MCF 10A (cell line): Measurements from ENCODE around the gene COPG2. TPM values are rescaled to one million over a fixed set of nuclear protein-coding genes. Genes with fewer than 3 reads are reported as not detected.
A peak's percentile ranks its signal among the peaks of the same experiment; 100 is the strongest.
"Not testable (repeated sequence)": the region's sequence is repeated elsewhere in the genome, so short reads cannot be mapped to it uniquely, and the experiment has no call there.

Source experiments
- BruUV-seq: library from RNA; stranded (reverse); fragments of 400-500 nt; replicated peaks from 2 replicates; lab custom pipeline; 2021; lab: Mats Ljungman, UMichigan
- CTCF ChIA-PET: fragments of 300-600 bp; sonication (Branson Sonifier 250); formaldehyde crosslinking; extraction: SDS; loops from one replicate; lab custom pipeline; 2021; ENCODE audit warnings: antibody characterized with exemption, inconsistent platforms; lab: Yijun Ruan, JAX
- POLR2A ChIA-PET: fragments of 300-600, 350-650 bp; sonication (Branson Sonifier 250); formaldehyde crosslinking; extraction: SDS; loops from one replicate; lab custom pipeline; 2020; ENCODE audit warnings: antibody characterized with exemption, inconsistent platforms; lab: Yijun Ruan, JAX
- DNase-seq: peaks from one replicate; pipeline ENCODE4 v3.0.0-alpha.2; 2018; ENCODE audit not compliant: unreplicated experiment
- H3K27ac Mint-ChIP-seq: one replicate; pipeline ENCODE4 v1.8.0; 2022; ENCODE audit warnings: mild to moderate bottlenecking, low read depth, mixed read lengths; ENCODE audit not compliant: unreplicated experiment
- H3K27me3 Mint-ChIP-seq: one replicate; pipeline ENCODE4 v1.8.0; 2022; ENCODE audit warnings: mixed read lengths; ENCODE audit not compliant: insufficient read depth, unreplicated experiment
- H3K36me3 Mint-ChIP-seq: one replicate; pipeline ENCODE4 v1.8.0; 2022; ENCODE audit warnings: mild to moderate bottlenecking, moderate library complexity, mixed read lengths; ENCODE audit not compliant: insufficient read depth, unreplicated experiment
- H3K4me1 Mint-ChIP-seq: one replicate; pipeline ENCODE4 v1.8.0; 2022; ENCODE audit warnings: mixed read lengths; ENCODE audit not compliant: insufficient read depth, unreplicated experiment
- H3K4me3 Mint-ChIP-seq: one replicate; pipeline ENCODE4 v1.8.0; 2022; ENCODE audit warnings: mild to moderate bottlenecking, moderate library complexity, mixed read lengths; ENCODE audit not compliant: unreplicated experiment
- H3K9me3 Mint-ChIP-seq: one replicate; pipeline ENCODE4 v1.8.0; 2022; ENCODE audit warnings: mixed read lengths; ENCODE audit not compliant: unreplicated experiment
- CTCF ChIP-seq: fragments of 200-600 bp; IDR thresholded peaks from one replicate; pipeline ENCODE4 v1.8.0; 2022; ENCODE audit warnings: antibody characterized with exemption, mild to moderate bottlenecking; ENCODE audit not compliant: unreplicated experiment
- intact Hi-C: fragments of 100-400 bp; cut with micrococcal nuclease; formaldehyde crosslinking; loops from 2 replicates; pipeline ENCODE4 v1.14.1; 2022
- total RNA-seq: library from RNA; stranded (reverse); gene quantifications from 2 replicates; pipeline ENCODE4 v1.2.3, GENCODE V29; 2022

COPG2 gene
- total RNA-seq, 1 experiment from 2014 or later: 24.7 TPM

GRCh38 chr7:130697820-130698219 lies 29.3 kb upstream of the COPG2 start:
- no peak for DNase-seq
- no peak overlapping the region for H3K4me3 Mint-ChIP-seq
- no peaks in the 10 kb centered on the region for H3K9me3 Mint-ChIP-seq
- H3K4me1 Mint-ChIP-seq: no peaks in the 10 kb centered on the region
- intact Hi-C loops: loop anchor here (5.0 kb wide), 1 partner anchor 134 kb away; no protein-coding TSS in a partner anchor
- no peaks in the 10 kb centered on the region for H3K27me3 Mint-ChIP-seq
- no peak for TF ChIP-seq CTCF
- no peaks in the 10 kb centered on the region for H3K36me3 Mint-ChIP-seq
- POLR2A ChIA-PET: no interaction called here
- CTCF ChIA-PET: no interaction called here
- BruUV-seq: no TSS peak
- H3K27ac Mint-ChIP-seq: no peak overlapping the region

- no TSS peak for BruUV-seq
- H3K36me3 Mint-ChIP-seq: no peaks in the 10 kb centered on the region
- no peak overlapping the region for H3K27ac Mint-ChIP-seq
These were observed 27.3 kb upstream of the COPG2 start for GRCh38 chr7:130695840-130696239.

GRCh38 chr7:130692396-130692795 lies 23.8 kb upstream of the COPG2 start:
- H3K9me3 Mint-ChIP-seq, intact Hi-C loops, H3K27ac Mint-ChIP-seq, H3K27me3 Mint-ChIP-seq, BruUV-seq, POLR2A ChIA-PET, CTCF ChIA-PET, H3K4me1 Mint-ChIP-seq, H3K4me3 Mint-ChIP-seq, DNase-seq, H3K36me3 Mint-ChIP-seq: not testable (repeated sequence)

More at GRCh38 chr7:130695840-130696239, 27.3 kb upstream of the COPG2 start:
- Mint-ChIP-seq H3K27me3 (no peaks in the 10 kb centered on the region), H3K4me3 (no peak overlapping the region), H3K4me1 (no peaks in the 10 kb centered on the region), H3K9me3 (no peaks in the 10 kb centered on the region)
- intact Hi-C loops: loop anchor here (1.0 to 5.0 kb wide), 2 partner anchors 136 to 454 kb away; no protein-coding TSS in a partner anchor
- ChIA-PET POLR2A (no interaction called here), CTCF (interaction anchor here (0.8 kb wide), 1 partner anchor 11 kb away, joined by 3 read pairs; no protein-coding TSS in a partner anchor)
- TF ChIP-seq CTCF: peak; percentile 66
- DNase-seq: peak; percentile 55

- Mint-ChIP-seq H3K36me3 (no peaks in the 10 kb centered on the region), H3K9me3 (peaks cover 8% of the 10 kb centered on the region), H3K4me1 (no peaks in the 10 kb centered on the region), H3K27me3 (no peaks in the 10 kb centered on the region), H3K4me3 (no peak overlapping the region), H3K27ac (no peak overlapping the region)
- ChIA-PET CTCF (no interaction called here), POLR2A (no interaction called here)
- intact Hi-C loops: no loop called here
- BruUV-seq: no TSS peak
- TF ChIP-seq CTCF: no peak
- DNase-seq: no peak
These were observed 21.1 kb upstream of the COPG2 start for GRCh38 chr7:130689683-130690082.

GRCh38 chr7:130683026-130683425 lies 14.5 kb upstream of the COPG2 start:
- Mint-ChIP-seq H3K27ac (no peak overlapping the region), H3K27me3 (no peaks in the 10 kb centered on the region), H3K4me3 (no peak overlapping the region), H3K36me3 (no peaks in the 10 kb centered on the region), H3K9me3 (no peaks in the 10 kb centered on the region), H3K4me1 (no peaks in the 10 kb centered on the region)
- no peak for DNase-seq
- CTCF ChIA-PET: no interaction called here
- intact Hi-C loops: no loop called here
- no peak for TF ChIP-seq CTCF
- POLR2A ChIA-PET: no interaction called here
- no TSS peak for BruUV-seq
